Mesenchymal stem cell (in vitro differentiated cells and primary cell): ENCODE measurements around the gene HSFX3.
"Not testable (repeated sequence)": the region's sequence is repeated elsewhere in the genome, so short reads cannot be mapped to it uniquely, and the experiment has no call there.

Source experiments
- DNase-seq: peaks from one replicate; pipeline ENCODE4 v3.0.0-alpha.2; 2013
- H2AFZ ChIP-seq: one replicate; pipeline ENCODE4 v1.6.1; 2013; ENCODE audit warnings: low read depth, mild to moderate bottlenecking, control low read depth, inconsistent platforms, low read length, moderate library complexity
- H2AK5ac ChIP-seq: 2 replicates; pipeline ENCODE4 v1.6.1; 2013; ENCODE audit warnings: low read length, moderate library complexity, mild to moderate bottlenecking, inconsistent platforms; ENCODE audit not compliant: severe bottlenecking
- H2BK120ac ChIP-seq: one replicate; pipeline ENCODE4 v1.6.1; 2013; ENCODE audit warnings: low read depth, mild to moderate bottlenecking, inconsistent platforms, low read length, moderate library complexity
- H2BK12ac ChIP-seq, 2 experiments: one replicate each; pipeline ENCODE4 v1.6.1; 2013; ENCODE audit warnings: inconsistent platforms in 2 of 2, low read length in 2 of 2, mild to moderate bottlenecking in 2 of 2, moderate library complexity in 2 of 2, control low read depth in 1 of 2
- H2BK15ac ChIP-seq: one replicate; pipeline ENCODE4 v1.6.1; 2013; ENCODE audit warnings: mild to moderate bottlenecking, low read depth, inconsistent platforms; ENCODE audit not compliant: poor library complexity, severe bottlenecking
- H2BK5ac ChIP-seq: 2 replicates; pipeline ENCODE4 v1.6.1; 2013; ENCODE audit warnings: low read depth, mild to moderate bottlenecking, low read length, control low read depth, inconsistent platforms; ENCODE audit not compliant: poor library complexity, severe bottlenecking
- H3K14ac ChIP-seq, 2 experiments: one replicate each; pipeline ENCODE4 v1.6.1; 2013; ENCODE audit warnings: inconsistent platforms in 2 of 2, low read length in 2 of 2, control low read depth in 1 of 2, mild to moderate bottlenecking in 1 of 2, moderate library complexity in 1 of 2
- H3K18ac ChIP-seq, 2 experiments: one replicate each; pipeline ENCODE4 v1.6.1; 2013; ENCODE audit warnings: inconsistent platforms in 2 of 2, low read length in 2 of 2, control low read depth in 1 of 2, low read depth in 1 of 2, mild to moderate bottlenecking in 1 of 2
- H3K23ac ChIP-seq, 2 experiments: one replicate each; pipeline ENCODE4 v1.6.1; 2013; ENCODE audit warnings: inconsistent platforms in 2 of 2, low read length in 2 of 2, mild to moderate bottlenecking in 2 of 2, moderate library complexity in 2 of 2, control low read depth in 1 of 2
- H3K27ac ChIP-seq: 2 replicates; pipeline ENCODE4 v1.5.1; 2013; ENCODE audit warnings: mild to moderate bottlenecking, moderate library complexity, low read length, control low read depth, inconsistent platforms; ENCODE audit not compliant: poor library complexity, severe bottlenecking
- H3K27me3 ChIP-seq, 2 experiments: 2 replicates each; pipeline versions ENCODE4 v1.6.1 to v1.7.0; 2013; ENCODE audit warnings: low read length in 2 of 2, mild to moderate bottlenecking in 2 of 2, moderate library complexity in 2 of 2, control low read depth in 1 of 2, inconsistent platforms in 1 of 2; ENCODE audit not compliant: control insufficient read depth in 1 of 2, insufficient read depth in 1 of 2
- H3K36me3 ChIP-seq, 2 experiments: 2 replicates each; pipeline versions ENCODE4 v1.6.1 to v1.7.0; 2013; ENCODE audit warnings: low read length in 2 of 2, control low read depth in 1 of 2, inconsistent platforms in 1 of 2, low read depth in 1 of 2, mild to moderate bottlenecking in 1 of 2; ENCODE audit not compliant: insufficient read depth in 2 of 2, control insufficient read depth in 1 of 2
- H3K4ac ChIP-seq, 2 experiments: one replicate each; pipeline ENCODE4 v1.6.1; 2013; ENCODE audit warnings: inconsistent platforms in 2 of 2, low read length in 2 of 2, mild to moderate bottlenecking in 2 of 2, moderate library complexity in 2 of 2, control low read depth in 1 of 2, low read depth in 1 of 2
- H3K4me1 ChIP-seq: 2 replicates; pipeline ENCODE4 v1.6.1; 2013; ENCODE audit warnings: low read depth, low read length, control low read depth; ENCODE audit not compliant: control insufficient read depth, insufficient read depth
- H3K4me2 ChIP-seq: 2 replicates; pipeline ENCODE4 v1.6.1; 2013; ENCODE audit warnings: low read length, mild to moderate bottlenecking, inconsistent platforms; ENCODE audit not compliant: poor library complexity, severe bottlenecking
- H3K4me3 ChIP-seq, 2 experiments: 2 replicates each; pipeline versions ENCODE4 v1.5.1 to v1.7.0; 2013; ENCODE audit warnings: low read length in 2 of 2, mild to moderate bottlenecking in 2 of 2, control low read depth in 1 of 2, low read depth in 1 of 2; ENCODE audit not compliant: insufficient read depth in 1 of 2
- H3K79me1 ChIP-seq: replicated peaks from 2 replicates; pipeline ENCODE4 v1.6.1; 2013; ENCODE audit warnings: mild to moderate bottlenecking, control low read depth, low read length, inconsistent platforms; ENCODE audit not compliant: poor library complexity, severe bottlenecking
- H3K9ac ChIP-seq: 2 replicates; pipeline ENCODE4 v1.7.0; 2013; ENCODE audit warnings: mild to moderate bottlenecking, low read length, moderate library complexity
- H3K9me3 ChIP-seq: 2 replicates; pipeline ENCODE4 v1.7.0; 2013; ENCODE audit warnings: mild to moderate bottlenecking, low read length; ENCODE audit not compliant: control insufficient read depth
- H4K8ac ChIP-seq: one replicate; pipeline ENCODE4 v1.6.1; 2013; ENCODE audit warnings: inconsistent platforms, mild to moderate bottlenecking, low read length, moderate library complexity
- H4K91ac ChIP-seq: one replicate; pipeline ENCODE4 v1.6.1; 2013; ENCODE audit warnings: mild to moderate bottlenecking, low read length, inconsistent platforms
- WGBS: methylation state at CpG from one replicate; pipeline ENCODE4 v1.1.7; 2013; ENCODE audit warnings: mixed read lengths; 5-methylcytosine and 5-hydroxymethylcytosine counted together

Gene HSFX3

DNA sequence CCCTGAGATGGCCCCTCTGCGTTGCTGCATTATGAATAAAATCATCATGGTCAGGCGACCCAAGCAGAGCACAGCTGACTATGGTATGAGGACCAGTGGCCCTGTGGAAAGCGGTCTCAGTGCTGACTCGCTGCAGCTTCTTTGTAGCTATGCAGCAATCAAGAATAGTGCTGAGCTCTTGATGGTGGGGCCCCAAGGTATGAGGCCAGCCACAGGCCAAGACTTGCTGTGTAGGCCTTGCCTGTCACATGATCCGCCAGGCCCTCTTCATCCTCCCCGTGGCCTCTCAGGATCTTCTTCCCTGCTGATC lies 2.2 kb upstream of the HSFX3 start:
- WGBS, result no CpG with 5 or more reads among the region's 6 CpGs
- H2AK5ac ChIP-seq, H3K36me3 ChIP-seq, H3K9me3 ChIP-seq, H2BK12ac ChIP-seq, H3K4ac ChIP-seq, H3K4me2 ChIP-seq, DNase-seq, H3K27ac ChIP-seq, H3K23ac ChIP-seq, H2BK15ac ChIP-seq, H3K9ac ChIP-seq, H3K27me3 ChIP-seq, H4K91ac ChIP-seq, H3K4me1 ChIP-seq, H2AFZ ChIP-seq, H2BK120ac ChIP-seq, H3K14ac ChIP-seq, H4K8ac ChIP-seq, H2BK5ac ChIP-seq, H3K18ac ChIP-seq, H3K4me3 ChIP-seq, H3K79me1 ChIP-seq: not testable (repeated sequence)

DNA sequence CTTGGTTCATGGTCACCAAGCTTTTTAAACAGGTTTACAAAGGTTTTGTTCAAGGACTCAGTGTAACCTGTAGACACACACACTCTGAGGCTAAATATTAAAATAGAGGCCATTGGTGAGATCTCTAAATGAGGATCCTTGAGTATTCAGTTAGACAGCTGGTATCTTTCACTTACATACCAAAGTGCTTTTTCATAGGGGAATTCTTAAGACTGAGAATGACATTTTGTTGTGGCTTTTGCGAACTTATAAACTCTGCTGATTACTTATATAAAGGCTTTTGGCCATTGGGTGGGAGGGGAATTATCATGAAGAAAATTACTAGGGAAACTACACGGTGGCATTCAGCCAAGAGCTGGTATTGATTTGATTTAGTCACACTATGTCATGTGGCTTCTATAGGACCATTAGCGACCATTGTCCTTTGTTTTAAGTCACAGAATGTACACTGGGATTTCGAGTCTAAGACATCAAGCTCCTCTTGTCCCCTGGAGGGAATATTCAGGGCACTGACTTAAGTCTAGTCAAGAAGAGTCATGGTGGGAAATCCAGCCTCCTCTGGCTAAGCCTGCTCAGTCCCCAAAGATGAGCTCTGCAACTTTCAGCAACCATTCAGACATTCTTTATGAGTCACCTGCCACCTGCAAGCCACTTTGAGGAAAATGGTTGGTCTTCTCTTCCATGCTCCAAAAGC lies 1.7 kb upstream of the HSFX3 start:
- H3K4me2 ChIP-seq, H3K23ac ChIP-seq, H3K9me3 ChIP-seq, DNase-seq, H2BK5ac ChIP-seq, H4K91ac ChIP-seq, H3K4me1 ChIP-seq, H3K4me3 ChIP-seq, H3K9ac ChIP-seq, H3K4ac ChIP-seq, H2AK5ac ChIP-seq, H3K36me3 ChIP-seq, H4K8ac ChIP-seq, H3K79me1 ChIP-seq, H3K18ac ChIP-seq, H3K27ac ChIP-seq, H3K14ac ChIP-seq, H2BK12ac ChIP-seq, H2AFZ ChIP-seq, H2BK15ac ChIP-seq, H3K27me3 ChIP-seq, H2BK120ac ChIP-seq: not testable (repeated sequence)
- no CpG with 5 or more reads among the region's 4 CpGs for WGBS

DNA sequence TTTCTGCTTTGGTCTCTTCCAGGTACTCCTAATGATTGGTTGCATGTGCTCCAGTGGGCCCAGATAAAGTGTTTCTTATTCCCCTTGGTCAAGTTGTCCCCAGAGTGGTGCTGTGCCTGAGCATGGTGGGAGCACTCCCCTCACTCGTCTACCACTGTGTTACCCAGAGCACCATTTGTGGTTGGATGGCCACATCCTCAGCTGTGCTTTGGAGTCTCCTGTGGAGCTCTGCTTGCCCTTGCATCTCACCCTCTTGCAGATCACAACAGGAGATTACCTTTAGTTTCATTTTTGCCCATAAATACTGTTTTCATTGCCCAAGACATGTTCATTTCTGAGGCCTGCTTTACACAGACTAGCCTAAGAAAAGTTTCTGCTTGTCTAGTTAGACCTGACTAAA lies 730 bp upstream of the HSFX3 start:
- H3K4ac ChIP-seq, result not testable (repeated sequence)

DNA sequence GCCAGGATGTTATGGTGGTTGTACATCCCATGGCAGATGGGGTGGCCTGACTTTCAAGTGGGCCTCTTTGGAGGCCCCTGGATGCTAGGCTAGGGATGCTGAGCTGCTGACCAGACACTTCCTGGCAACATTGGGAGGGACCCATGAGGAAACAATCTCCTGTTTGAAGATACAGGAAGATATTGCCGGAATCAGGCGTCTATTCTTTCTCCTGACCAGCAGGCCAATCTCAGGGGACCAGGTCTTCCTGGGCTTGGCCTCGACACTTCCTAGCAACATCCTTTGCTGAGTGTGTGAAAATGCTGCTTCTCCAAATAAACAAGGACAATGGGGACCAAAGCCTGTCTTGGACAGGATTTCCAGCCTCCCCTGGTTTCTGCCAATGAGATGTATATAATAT lies 1.9 kb downstream of the HSFX3 start:
- not testable (repeated sequence) for H3K27ac ChIP-seq, H3K9ac ChIP-seq, H2AFZ ChIP-seq, H2BK15ac ChIP-seq, H3K36me3 ChIP-seq, H2BK12ac ChIP-seq, H3K27me3 ChIP-seq, H3K23ac ChIP-seq, H3K18ac ChIP-seq, H3K79me1 ChIP-seq, H2BK5ac ChIP-seq, H3K9me3 ChIP-seq, H2AK5ac ChIP-seq, H4K8ac ChIP-seq, H3K4me2 ChIP-seq, H3K4me1 ChIP-seq, DNase-seq, H3K4ac ChIP-seq, H3K14ac ChIP-seq, H2BK120ac ChIP-seq, H4K91ac ChIP-seq, H3K4me3 ChIP-seq
- WGBS, result no CpG with 5 or more reads among the region's 3 CpGs

More for the DNA sequence above, 730 bp upstream of the HSFX3 start:
- H3K79me1 ChIP-seq, H2BK5ac ChIP-seq, H4K91ac ChIP-seq, H2AK5ac ChIP-seq, H2BK120ac ChIP-seq, H4K8ac ChIP-seq, H3K14ac ChIP-seq, H3K4me2 ChIP-seq, H3K4me3 ChIP-seq, H3K4me1 ChIP-seq, H2BK15ac ChIP-seq, H3K27me3 ChIP-seq, H2BK12ac ChIP-seq, DNase-seq, H3K23ac ChIP-seq, H2AFZ ChIP-seq, H3K18ac ChIP-seq, H3K9ac ChIP-seq, H3K9me3 ChIP-seq, H3K36me3 ChIP-seq, H3K27ac ChIP-seq: not testable (repeated sequence)
- WGBS, result no CpG with 5 or more reads among the region's 1 CpG
